GM12872 (cell line): ENCODE results near the gene CNTF.

Experiments
- CTCF ChIP-seq: IDR thresholded peaks from 3 replicates; pipeline ENCODE4 v1.5.1; 2011; ENCODE audit warnings: low read depth, mild to moderate bottlenecking, low read length, moderate library complexity; ENCODE audit not compliant: insufficient read depth

The CNTF gene

GRCh38 chr11:58626934-58627483 is 4.5 kb downstream of the CNTF start:
- no peak for TF ChIP-seq CTCF

DNA sequence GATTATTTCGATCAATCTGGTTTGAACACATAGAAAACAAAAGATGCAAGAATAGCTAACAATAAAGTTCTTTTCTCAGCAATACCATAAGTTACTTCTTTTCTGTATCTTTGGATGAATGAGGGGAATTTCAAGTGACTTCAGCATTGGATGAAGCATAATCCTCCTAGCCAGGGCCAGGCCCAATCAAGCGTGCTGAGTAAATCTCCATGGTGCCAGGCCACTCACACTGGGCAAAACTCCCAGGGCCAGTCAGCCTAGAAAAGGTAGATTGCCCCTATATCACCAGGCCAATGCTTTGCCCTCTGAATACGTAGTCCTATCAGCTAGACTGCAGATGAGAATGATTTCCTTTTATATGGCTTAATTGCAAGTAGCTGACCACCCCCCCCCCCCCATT is 6.0 kb downstream of the CNTF start:
- no peak for TF ChIP-seq CTCF

DNA sequence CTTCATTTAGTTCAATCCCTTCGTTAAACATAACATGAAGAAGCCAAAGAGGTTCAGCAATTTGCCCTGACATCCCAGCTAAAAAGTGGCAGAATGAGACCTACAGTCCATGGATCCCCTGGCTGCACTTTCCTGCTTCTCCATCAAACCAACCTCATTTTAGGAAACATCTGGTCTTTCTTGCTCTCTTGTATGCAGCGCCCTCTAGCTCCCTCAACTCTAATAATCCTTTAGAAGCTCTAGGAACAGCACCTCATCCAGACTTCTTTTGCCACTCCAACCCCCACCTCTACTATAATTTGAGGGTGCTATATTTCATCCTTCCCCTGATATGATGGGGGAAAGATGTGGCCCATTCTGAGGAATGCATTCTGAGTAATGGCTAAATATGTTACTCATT is 7.4 kb downstream of the CNTF start:
- TF ChIP-seq CTCF: peak; percentile 68

GRCh38 chr11:58631378-58631777 is 8.9 kb downstream of the CNTF start:
- no peak for TF ChIP-seq CTCF

GRCh38 chr11:58632510-58632909 is 10.0 kb downstream of the CNTF start:
- no peak for TF ChIP-seq CTCF

DNA sequence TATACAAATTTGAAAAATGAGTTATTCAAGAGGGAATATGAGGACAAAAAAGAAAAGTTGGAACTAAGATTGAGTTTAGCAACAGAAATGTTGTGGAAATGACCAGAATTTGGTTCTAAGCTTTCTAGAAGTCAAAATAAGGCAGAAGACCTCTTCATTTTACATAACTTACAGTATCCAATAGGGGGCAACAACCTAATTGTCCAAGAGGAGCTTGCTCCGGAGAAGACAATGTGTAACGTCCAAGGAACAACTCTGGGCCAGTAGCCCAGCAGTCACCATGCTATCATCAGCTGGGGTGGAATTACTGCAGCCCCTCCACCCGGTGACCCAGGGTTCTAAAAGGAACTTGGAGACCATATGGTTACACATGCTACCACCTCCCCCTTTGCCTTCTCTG is 14.1 kb downstream of the CNTF start:
- no peak for TF ChIP-seq CTCF

GRCh38 chr11:58637371-58637770 is 14.9 kb downstream of the CNTF start:
- TF ChIP-seq CTCF: no peak
